NCI-H2227 (cell line): ENCODE data around the gene TBL1X.

Experiments
- DNase-seq: peaks from one replicate; lab custom pipeline; 2025; ENCODE audit not compliant: unreplicated experiment; lab: John Stamatoyannopoulos, UW

TBL1X gene

DNA sequence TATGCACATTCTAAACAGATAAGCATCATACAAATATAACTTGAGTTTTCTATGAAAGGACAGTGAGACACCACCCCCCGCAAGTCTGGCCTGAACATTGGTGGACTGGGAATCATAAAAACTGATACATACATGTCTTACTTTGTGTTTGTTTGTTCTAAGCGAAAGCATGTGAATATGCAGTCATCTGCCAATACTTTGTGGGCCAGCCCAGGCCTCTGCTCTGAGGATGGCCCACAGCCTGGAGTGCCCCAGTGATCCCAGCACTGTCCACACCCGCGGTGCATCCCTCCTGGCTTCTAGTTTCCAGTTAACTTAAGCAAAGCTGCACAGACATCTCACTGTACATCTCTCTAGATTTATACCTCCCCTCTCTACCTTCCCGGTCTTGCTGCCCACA, 154.3 kb downstream of the TBL1X start:
- DNase-seq, result no peak

GRCh38 chrX:9619581-9619980, 154.7 kb downstream of the TBL1X start:
- no peak for DNase-seq

- DNase-seq, result no peak
These were observed 157.3 kb downstream of the TBL1X start for GRCh38 chrX:9622128-9622527.

GRCh38 chrX:9626379-9626778, 161.5 kb downstream of the TBL1X start:
- DNase-seq, result peak; percentile 5

DNA sequence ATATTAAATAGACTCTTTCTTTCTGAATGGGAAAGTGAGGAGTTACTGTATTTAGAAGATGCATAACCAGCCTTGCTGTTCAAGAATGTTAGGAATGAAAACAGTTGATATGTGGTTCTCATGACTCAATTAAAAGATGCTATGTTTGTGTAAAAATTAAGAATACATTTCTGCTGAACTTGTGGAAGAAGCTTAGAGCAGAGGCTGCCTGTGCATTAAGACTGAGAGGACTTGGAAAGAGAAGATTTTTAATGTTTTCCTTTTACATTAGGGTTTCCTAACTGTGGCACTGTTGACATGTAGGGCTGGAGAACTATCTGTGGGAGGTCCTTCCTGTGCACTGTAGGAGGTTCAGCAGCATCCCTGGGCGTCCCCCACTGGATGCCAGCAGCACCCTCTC, 163.1 kb downstream of the TBL1X start:
- DNase-seq, result no peak

DNA sequence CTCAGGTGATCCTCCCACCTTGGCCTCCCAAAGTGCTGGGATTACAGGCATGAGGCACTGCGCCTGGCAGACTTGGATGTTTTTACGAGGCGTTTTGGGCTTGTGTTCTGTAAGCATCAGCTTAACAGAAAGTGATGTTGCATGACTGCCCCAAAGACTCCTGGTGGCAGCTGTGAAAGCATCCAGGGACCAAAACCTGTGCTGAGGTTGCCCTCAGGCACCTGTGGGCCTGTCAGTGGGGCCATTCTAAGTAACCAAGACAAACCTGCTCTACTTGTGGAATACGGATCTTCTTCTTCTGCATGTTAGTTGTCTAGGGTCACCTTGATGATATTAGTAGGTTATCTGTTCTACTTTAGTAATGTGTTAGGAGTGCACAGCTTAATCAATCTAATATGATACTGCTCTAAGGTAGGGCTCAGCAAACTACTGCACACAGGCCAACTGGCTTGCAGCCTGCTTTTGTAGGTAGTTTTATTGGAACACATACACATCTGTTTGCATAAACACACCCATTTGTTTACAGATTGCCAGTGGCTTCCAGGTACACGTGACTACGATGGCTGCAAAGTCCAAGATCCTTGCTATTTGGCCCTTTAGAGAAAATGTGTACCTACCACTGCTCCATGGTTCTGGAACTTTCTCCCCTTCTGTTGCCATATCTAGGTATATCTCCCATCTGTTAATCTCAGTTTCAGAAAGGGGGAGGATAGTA, 164.1 kb downstream of the TBL1X start:
- no peak for DNase-seq

- no peak for DNase-seq
These were observed 169.7 kb downstream of the TBL1X start for GRCh38 chrX:9634551-9634950.

DNA sequence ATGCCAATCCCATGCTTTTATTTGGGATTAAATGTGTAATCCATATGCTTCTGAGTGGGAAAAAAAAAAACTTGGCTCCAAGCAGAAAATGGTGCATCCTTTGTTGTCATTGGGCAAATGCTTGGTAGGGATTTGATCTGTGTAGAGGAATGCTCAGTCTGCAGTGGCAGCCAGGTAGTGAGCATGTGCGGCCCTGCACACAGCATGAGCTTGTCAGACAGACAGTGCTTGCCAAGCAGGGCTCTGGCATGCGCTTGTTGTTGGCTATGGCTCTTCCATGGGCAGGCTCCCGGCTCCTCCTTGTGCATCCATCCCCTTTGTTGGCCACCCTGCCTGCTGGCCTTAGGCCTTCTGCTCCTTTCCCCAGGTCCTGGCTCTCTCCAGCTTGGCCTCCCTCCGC, 170.5 kb downstream of the TBL1X start:
- no peak for DNase-seq

DNA sequence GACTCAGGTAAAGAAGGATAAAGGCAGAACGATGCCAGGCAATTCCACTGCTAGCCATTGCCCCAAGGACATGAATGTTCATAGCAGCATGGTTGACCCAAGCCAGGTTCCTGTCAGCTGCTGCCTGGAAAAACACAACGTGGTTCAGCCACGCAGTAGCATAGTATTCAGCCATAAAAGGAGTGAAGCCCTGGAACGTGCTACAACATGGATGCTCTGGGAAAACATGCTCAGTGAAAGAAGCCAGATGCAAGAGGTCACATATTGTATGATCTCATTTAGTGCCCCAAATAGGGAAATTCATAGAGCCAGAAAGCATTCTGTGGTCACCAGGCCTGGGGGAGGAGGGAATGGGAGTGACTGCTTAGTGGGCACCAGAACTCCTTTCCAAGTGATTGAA, 170.9 kb downstream of the TBL1X start:
- no peak for DNase-seq

DNA sequence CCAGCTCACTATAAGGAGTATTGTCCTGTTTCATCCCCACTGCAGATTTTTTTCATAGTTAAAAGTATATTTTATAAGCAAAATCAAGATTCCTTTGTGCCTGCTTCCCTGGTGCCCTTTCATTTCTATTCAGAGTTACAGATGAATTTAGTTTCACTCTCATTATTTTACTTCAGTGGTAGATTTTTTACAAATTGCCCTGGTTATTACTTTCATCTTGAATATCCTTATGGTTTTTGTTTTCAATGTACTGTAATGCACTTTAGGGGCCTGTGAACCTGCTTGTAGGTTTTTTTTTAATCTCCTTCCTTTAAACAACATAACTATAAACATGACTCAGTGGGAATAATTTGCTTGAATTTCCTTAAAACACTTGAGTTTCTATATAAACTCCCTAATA, 174.0 kb downstream of the TBL1X start:
- DNase-seq, result no peak

DNA sequence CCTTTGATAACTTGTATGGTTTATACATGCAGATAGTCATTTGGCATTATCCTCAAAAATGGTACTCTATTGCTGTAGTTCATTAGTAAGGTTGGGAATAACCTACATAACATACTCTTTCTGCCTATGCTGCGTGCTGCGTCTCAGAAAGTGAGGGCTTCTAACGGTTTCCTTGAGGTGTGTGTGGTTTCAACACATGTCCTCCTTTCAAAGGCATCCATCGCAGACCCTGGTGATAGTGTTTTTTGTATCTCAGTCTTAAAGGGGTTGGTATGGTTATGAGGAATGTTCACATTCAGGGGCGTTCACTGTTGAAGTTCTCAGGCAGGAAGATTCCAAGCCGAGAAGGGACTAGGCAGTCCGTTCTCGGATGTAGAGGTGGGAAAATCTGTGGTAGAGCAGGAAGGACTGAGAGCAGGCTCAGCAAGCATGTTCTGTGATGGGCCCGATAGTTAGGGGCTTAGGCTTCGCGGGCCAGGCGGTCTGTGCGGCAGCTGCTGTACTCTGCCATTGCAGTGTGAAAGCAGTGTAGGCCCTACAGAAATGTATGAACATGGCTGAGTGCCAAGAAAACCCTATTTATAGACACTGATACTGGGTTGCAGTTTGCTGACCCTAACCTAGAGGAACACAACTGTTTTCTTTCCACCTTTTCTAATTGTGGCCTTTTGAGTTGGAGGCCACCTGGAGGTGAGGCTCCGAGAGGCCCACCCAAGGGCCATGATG, 177.6 kb downstream of the TBL1X start:
- peak; percentile 67 for DNase-seq

GRCh38 chrX:9643807-9644206, 178.9 kb downstream of the TBL1X start:
- no peak for DNase-seq

DNA sequence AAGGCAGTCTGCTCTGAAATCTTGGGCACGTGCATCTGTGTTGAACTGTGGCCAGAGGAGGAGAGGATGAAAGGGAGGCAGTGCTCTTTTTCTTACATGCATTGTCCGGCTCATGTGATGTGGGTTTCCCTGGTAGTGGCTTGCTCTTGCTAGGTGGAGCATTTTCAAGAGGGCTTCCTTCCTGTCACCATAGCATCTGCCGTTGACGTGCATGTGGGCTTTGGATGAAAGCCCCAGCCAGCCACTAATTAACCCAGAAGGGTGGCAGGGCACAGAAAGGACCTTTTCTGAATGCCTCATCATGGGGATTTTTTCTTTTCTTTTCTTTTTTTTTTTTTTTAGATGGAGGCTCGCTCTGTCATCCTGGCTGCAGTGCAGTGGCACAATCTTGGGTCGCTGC, 179.5 kb downstream of the TBL1X start:
- no peak for DNase-seq

DNA sequence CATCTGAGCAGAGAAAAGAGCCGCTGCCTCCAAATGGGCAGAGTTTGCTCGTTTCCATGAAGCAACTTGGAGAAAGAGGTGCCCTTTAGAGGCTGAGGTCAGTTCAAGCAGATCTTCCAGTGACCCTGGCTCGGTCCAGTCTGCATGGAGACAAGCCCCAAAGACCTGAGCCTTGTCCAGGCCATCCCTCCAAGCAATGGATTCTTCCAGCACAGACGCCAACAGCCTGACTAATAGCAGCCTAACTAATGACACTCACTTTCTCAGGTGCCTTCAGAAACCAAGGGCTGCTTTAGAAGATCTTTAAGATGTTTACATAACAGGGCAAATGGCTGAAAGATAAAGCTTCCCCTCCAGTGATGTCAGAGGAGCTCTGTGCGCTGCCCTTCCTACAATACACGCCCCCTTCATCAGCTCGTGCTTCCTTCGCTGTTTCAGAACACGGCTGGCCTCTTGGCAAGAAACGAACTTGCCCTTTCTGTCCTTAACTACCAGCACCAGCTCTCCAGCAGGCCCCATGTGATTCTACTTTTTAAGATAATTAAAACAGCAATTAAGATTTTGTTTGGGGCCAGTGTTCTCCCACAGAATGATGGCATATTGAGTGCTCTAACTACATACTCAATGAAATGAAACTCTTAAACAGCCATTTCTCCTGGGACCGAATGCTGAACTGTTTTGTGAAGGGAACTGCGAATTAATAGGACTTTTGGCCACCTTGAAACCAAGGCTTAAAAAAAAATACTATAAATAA, 181.8 kb downstream of the TBL1X start:
- DNase-seq, result peak; percentile 60

- DNase-seq, result no peak
These were observed 182.6 kb downstream of the TBL1X start for GRCh38 chrX:9647431-9647830.

- DNase-seq, result no peak
These were observed 185.2 kb downstream of the TBL1X start for GRCh38 chrX:9650091-9650490.

- no peak for DNase-seq
These were observed 186.9 kb downstream of the TBL1X start for GRCh38 chrX:9651737-9652136.

DNA sequence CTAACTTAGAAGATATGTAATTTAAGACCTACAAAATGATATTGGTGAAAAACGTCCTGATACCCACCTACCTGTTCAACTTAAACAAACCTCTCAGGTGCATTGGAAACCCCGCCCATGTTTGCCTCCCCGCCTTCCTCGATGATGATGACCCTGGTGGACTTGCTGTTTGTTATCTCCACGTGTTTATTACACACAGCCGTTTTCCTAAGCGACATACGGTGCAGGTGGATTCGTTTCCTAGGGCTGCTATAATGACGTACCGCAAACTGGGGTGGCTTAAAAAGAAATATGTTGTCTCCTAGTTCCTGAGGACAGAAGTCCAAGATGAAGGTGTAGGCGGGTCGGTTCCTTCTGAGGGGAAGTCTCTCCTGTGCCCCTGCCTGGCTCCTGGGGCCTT, 190.1 kb downstream of the TBL1X start:
- no peak for DNase-seq

- no peak for DNase-seq
These were observed 191.4 kb downstream of the TBL1X start for GRCh38 chrX:9656277-9656676.

DNA sequence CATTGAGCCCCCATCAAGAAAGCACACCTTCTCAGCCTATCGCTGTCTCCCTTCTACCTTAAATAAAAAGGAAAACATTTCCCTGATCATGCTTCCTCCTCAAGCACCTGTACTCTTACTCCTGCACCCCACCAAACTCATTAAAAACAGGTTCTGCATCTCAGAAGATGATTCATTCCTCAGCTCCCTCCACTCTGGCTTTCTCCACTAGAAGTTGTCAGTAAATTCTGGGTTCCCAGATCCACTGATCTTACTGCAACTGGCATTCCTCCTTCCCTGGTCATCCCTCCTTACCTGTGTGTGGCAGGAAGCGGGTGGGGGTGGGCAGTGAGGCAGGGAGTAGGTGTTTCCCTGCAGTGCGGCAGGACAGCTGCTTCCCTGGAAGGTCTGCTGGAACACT, 192.0 kb downstream of the TBL1X start:
- no peak for DNase-seq

DNA sequence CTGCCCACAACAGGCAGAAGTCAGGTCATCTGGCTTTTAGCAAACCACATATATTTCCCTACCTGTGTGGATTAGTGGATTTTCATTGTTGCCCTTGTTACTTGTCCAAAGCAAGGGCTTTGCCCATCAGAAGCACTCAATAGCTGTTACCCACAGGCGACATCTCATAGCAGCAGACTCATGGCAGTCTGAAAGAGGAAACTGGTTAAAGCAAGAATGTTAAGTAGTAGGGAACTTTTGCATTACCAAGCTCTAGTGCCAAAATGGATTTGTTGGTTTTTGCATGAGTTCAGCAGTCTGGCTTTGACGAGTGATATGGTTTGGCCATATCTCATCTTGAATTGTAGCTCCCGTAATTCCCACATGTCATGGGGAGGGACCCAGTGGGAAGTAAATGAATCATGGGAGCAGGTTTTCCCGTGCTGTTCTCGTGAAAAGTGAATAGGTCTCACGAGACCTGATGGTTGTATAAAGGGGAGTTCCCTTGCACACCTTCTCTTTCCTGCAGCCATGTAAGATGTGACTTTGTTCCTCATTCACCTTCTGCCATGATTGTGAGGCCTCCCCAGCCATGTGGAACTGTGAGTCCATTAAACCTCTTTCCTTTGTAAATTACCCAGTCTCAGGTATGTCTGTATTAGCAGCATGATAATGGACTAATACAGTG, 192.9 kb downstream of the TBL1X start:
- DNase-seq, result no peak

DNA sequence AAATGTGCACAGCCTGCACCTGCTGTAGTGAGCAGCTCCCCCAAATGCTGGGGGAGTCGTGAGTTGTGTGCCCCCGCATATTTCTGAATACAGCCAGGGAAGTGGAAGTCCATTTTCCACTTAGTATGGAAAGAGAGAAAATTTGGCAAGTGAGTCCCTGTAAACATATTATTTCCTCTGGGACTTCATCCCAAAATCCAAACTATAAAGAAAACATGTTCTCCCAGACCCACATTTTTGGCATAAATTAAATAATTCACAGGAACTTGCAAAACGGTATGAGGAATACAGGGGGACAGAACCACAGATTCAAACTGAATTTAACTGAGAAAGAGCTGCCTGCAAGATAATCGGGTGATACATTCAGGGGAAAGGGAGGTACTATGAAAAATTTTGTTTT, 193.6 kb downstream of the TBL1X start:
- no peak for DNase-seq
